MCF 10A (cell line): ENCODE data around the gene MCAM. TPM values are rescaled to one million over a fixed set of nuclear protein-coding genes. Genes with fewer than 3 reads are reported as not detected.

Experiments used
- BruUV-seq: library from RNA; stranded (reverse); fragments of 400-500 nt; replicated peaks from 2 replicates; lab custom pipeline; 2021; lab: Mats Ljungman, UMichigan
- CTCF ChIA-PET: fragments of 300-600 bp; sonication (Branson Sonifier 250); formaldehyde crosslinking; extraction: SDS; loops from one replicate; lab custom pipeline; 2021; ENCODE audit warnings: antibody characterized with exemption, inconsistent platforms; lab: Yijun Ruan, JAX
- POLR2A ChIA-PET: fragments of 300-600, 350-650 bp; sonication (Branson Sonifier 250); formaldehyde crosslinking; extraction: SDS; loops from one replicate; lab custom pipeline; 2020; ENCODE audit warnings: antibody characterized with exemption, inconsistent platforms; lab: Yijun Ruan, JAX
- DNase-seq: peaks from one replicate; pipeline ENCODE4 v3.0.0-alpha.2; 2018; ENCODE audit not compliant: unreplicated experiment
- H3K27ac Mint-ChIP-seq: one replicate; pipeline ENCODE4 v1.8.0; 2022; ENCODE audit warnings: mild to moderate bottlenecking, low read depth, mixed read lengths; ENCODE audit not compliant: unreplicated experiment
- H3K27me3 Mint-ChIP-seq: one replicate; pipeline ENCODE4 v1.8.0; 2022; ENCODE audit warnings: mixed read lengths; ENCODE audit not compliant: insufficient read depth, unreplicated experiment
- H3K36me3 Mint-ChIP-seq: one replicate; pipeline ENCODE4 v1.8.0; 2022; ENCODE audit warnings: mild to moderate bottlenecking, moderate library complexity, mixed read lengths; ENCODE audit not compliant: insufficient read depth, unreplicated experiment
- H3K4me1 Mint-ChIP-seq: one replicate; pipeline ENCODE4 v1.8.0; 2022; ENCODE audit warnings: mixed read lengths; ENCODE audit not compliant: insufficient read depth, unreplicated experiment
- H3K4me3 Mint-ChIP-seq: one replicate; pipeline ENCODE4 v1.8.0; 2022; ENCODE audit warnings: mild to moderate bottlenecking, moderate library complexity, mixed read lengths; ENCODE audit not compliant: unreplicated experiment
- H3K9me3 Mint-ChIP-seq: one replicate; pipeline ENCODE4 v1.8.0; 2022; ENCODE audit warnings: mixed read lengths; ENCODE audit not compliant: unreplicated experiment
- CTCF ChIP-seq: fragments of 200-600 bp; IDR thresholded peaks from one replicate; pipeline ENCODE4 v1.8.0; 2022; ENCODE audit warnings: antibody characterized with exemption, mild to moderate bottlenecking; ENCODE audit not compliant: unreplicated experiment
- intact Hi-C: fragments of 100-400 bp; cut with micrococcal nuclease; formaldehyde crosslinking; loops from 2 replicates; pipeline ENCODE4 v1.14.1; 2022
- total RNA-seq: library from RNA; stranded (reverse); gene quantifications from 2 replicates; pipeline ENCODE4 v1.2.3, GENCODE V29; 2022

Gene MCAM
- total RNA-seq, 1 experiment from 2014 or later, result 3.5 TPM

GRCh38 chr11:119305556-119306372 is 11.2 kb downstream of the MCAM start:
- no peaks in the 10 kb centered on the region for H3K9me3 Mint-ChIP-seq
- no TSS peak for BruUV-seq
- H3K4me3 Mint-ChIP-seq, result no peak overlapping the region
- ChIA-PET POLR2A (no interaction called here), CTCF (interaction anchor here (0.6 to 7.7 kb wide), 4 partner anchors 8 to 604 kb away, joined by 3 to 62 read pairs (median 4); no protein-coding TSS in a partner anchor)
- H3K27ac Mint-ChIP-seq, result no peak overlapping the region
- peaks cover 49% of the 10 kb centered on the region for H3K36me3 Mint-ChIP-seq
- DNase-seq, result no peak
- H3K4me1 Mint-ChIP-seq, result peaks cover 10% of the 10 kb centered on the region
- H3K27me3 Mint-ChIP-seq, result no peaks in the 10 kb centered on the region
- TF ChIP-seq CTCF, result no peak
- intact Hi-C loops, result no loop called here

DNA sequence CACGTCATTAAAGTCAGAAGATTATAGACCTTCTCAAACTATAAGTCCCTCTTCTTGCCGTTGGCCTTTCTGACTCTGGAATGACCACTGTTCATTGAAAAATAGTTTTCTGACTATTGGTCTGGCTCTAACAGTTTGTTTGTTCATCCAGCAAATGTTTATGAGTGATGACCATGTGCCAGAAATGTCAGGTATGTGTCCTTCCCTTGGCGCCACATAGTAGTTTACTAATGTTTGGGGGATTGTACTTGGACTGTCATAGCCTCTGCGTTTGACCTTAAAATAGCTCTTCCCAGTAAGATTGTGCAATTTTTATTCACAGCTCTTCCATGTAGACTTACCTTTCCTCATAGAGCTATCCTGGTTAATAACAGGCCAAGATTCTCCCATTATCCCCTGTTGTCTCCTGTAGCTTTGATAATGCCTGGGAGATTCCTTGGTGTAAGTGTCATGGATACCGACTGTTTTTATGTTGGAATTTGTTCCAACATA is 13.7 kb downstream of the MCAM start:
- CTCF ChIA-PET, result interaction anchor here (1.1 to 1.9 kb wide), 2 partner anchors 98 to 177 kb away, joined by 3 to 5 read pairs; partner anchors contain the start of gene CBL
- intact Hi-C loops, result no loop called here

GRCh38 chr11:119300198-119300964 is 16.5 kb downstream of the MCAM start:
- intact Hi-C loops, result no loop called here
- TF ChIP-seq CTCF, result no peak
- no peak for DNase-seq
- no peaks in the 10 kb centered on the region for H3K27me3 Mint-ChIP-seq
- POLR2A ChIA-PET, result no interaction called here
- H3K4me3 Mint-ChIP-seq, result no peak overlapping the region
- H3K9me3 Mint-ChIP-seq, result no peaks in the 10 kb centered on the region
- H3K4me1 Mint-ChIP-seq, result no peaks in the 10 kb centered on the region
- H3K36me3 Mint-ChIP-seq, result peaks cover 70% of the 10 kb centered on the region
- CTCF ChIA-PET, result interaction anchor here (0.5 to 1.3 kb wide), 7 partner anchors 16 to 103 kb away, joined by 3 to 6 read pairs (median 3); partner anchors contain the start of gene CBL
- no peak overlapping the region for H3K27ac Mint-ChIP-seq
- BruUV-seq, result TSS peak; percentile 2

More for the DNA sequence above, 13.7 kb downstream of the MCAM start:
- no peaks in the 10 kb centered on the region for H3K27me3 Mint-ChIP-seq
- POLR2A ChIA-PET, result interaction anchor here (0.6 kb wide), 1 partner anchor 219 kb away, joined by 3 read pairs; the partner anchor contains the start of gene HMBS
- H3K4me1 Mint-ChIP-seq, result peaks cover 10% of the 10 kb centered on the region
- no peak for TF ChIP-seq CTCF
- no peak for DNase-seq
- H3K36me3 Mint-ChIP-seq, result peaks cover 55% of the 10 kb centered on the region
- H3K9me3 Mint-ChIP-seq, result no peaks in the 10 kb centered on the region
- H3K4me3 Mint-ChIP-seq, result no peak overlapping the region
- no peak overlapping the region for H3K27ac Mint-ChIP-seq
- no TSS peak for BruUV-seq
